HUES48 (cell line): ENCODE results near the gene ACTR1A.
"Not testable (repeated sequence)": the region's sequence is repeated elsewhere in the genome, so short reads cannot be mapped to it uniquely, and the experiment has no call there.

Experiments
- H3K27ac ChIP-seq: one replicate; pipeline ENCODE4 v1.7.0; 2013; ENCODE audit warnings: low read depth, low read length, inconsistent platforms
- H3K27me3 ChIP-seq: 2 replicates; pipeline ENCODE4 v1.6.1; 2013; ENCODE audit warnings: mild to moderate bottlenecking, low read length; ENCODE audit not compliant: control insufficient read depth, insufficient read depth
- H3K36me3 ChIP-seq: 2 replicates; pipeline ENCODE4 v1.6.1; 2013; ENCODE audit warnings: low read length; ENCODE audit not compliant: control insufficient read depth, insufficient read depth
- H3K4me1 ChIP-seq: 2 replicates; pipeline ENCODE4 v1.6.1; 2013; ENCODE audit warnings: mild to moderate bottlenecking, low read length; ENCODE audit not compliant: control insufficient read depth, insufficient read depth
- H3K4me3 ChIP-seq: 2 replicates; pipeline ENCODE4 v1.5.1; 2013; ENCODE audit warnings: mild to moderate bottlenecking, low read depth, low read length
- H3K9ac ChIP-seq: 2 replicates; pipeline ENCODE4 v1.6.1; 2013; ENCODE audit warnings: mild to moderate bottlenecking, low read depth, low read length, moderate library complexity
- H3K9me3 ChIP-seq: 2 replicates; pipeline ENCODE4 v1.6.1; 2013; ENCODE audit warnings: low read length; ENCODE audit not compliant: control insufficient read depth, insufficient read depth

The ACTR1A gene

DNA sequence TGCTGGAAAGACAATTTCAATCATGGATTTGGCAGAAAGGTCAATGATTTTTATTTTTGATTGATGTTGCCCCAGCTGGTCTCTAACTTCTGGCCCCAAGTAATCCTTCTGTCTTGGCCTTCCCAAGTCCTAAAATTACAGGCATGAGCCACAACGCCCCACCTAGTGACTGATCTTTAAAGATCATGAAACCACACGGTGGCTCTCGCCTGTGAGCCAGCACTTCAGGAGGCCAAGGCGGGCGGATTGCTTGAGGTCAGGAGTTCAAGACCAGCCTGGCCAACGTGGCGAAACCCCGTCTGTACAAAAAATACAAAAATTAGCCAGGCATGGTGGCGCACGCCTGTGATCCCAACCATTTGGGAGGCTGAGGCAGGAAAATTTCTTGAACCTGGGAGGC is 38.5 kb downstream of the ACTR1A start:
- Histone ChIP-seq H3K9ac (no peak overlapping the region), H3K36me3 (no peaks in the 10 kb centered on the region), H3K4me3 (no peak overlapping the region), H3K27ac (no peak overlapping the region), H3K27me3 (no peaks in the 10 kb centered on the region), H3K9me3 (no peaks in the 10 kb centered on the region), H3K4me1 (peaks cover 26% of the 10 kb centered on the region)

DNA sequence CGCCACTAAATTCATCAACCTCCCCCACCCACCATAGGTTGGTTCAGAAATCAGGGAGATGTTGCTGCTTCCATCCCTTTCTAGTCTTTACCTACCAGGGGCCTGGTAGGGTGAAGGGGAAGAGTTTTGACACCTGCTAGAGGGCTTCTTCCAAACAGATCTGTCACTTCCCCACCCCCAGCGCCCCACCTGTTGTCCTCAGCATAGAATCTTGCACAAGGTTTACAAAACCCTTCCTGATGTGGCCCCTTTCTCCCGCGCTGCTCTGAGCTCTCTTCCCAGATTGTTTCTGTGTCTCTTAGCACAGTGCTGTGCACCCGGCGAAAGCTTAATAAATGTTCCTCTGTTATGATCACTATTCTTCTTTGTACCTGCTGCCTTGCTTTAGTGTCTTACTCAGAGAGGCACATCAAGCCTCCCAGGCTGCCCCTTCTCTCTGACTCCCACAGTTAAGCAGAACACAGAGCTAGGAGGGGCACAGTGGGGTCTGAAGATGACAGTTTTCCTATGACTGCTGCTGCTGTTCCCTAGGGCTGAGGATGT is 39.9 kb downstream of the ACTR1A start:
- Histone ChIP-seq H3K36me3 (no peaks in the 10 kb centered on the region), H3K4me3 (peak overlapping the region; percentile 66), H3K27me3 (no peaks in the 10 kb centered on the region), H3K9ac (no peak overlapping the region), H3K4me1 (peaks cover 26% of the 10 kb centered on the region), H3K9me3 (no peaks in the 10 kb centered on the region), H3K27ac (no peak overlapping the region)

DNA sequence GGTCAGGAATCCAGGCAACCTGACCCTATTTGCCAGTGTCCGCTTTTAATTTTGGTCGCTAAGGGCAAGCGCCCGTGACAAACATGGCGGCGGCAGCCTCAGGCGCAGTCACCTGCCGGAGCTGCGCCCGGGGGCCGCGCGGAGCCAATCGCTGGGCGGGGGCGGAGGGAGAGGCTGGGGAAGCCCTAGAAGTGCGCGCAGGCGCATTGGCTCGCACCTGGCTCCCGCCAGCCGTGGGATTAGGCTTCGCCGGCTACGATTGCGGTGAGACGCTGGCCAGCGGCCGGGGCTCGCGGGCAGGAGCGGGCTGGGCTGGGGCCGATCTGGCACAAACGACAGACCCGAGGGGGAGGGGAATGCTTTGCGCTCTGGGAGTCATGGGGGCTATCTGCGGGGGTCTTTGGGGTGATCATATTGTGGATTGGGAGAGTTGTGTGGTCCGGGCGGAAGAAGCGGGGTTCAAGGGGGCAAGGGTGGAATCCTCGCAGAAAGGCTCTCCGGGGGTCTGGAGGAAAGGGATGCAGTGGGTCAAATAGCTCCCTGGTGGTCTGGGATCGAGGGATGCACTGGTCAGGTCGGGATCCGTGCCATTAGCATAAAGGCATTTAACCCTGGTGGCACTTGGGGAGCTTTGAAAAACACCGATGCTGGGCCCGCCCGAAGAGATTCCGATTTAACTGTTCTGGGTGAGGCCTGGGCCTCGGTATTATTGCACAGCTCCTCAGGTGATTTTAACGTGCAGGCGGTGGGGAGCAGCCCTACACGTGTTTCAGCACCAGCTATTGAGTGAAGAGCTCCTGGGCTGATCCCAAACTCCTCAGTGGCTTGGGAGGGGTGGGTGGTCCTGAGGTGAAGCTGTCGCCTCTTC is 41.1 kb downstream of the ACTR1A start:
- Histone ChIP-seq H3K27ac (peak overlapping the region; percentile 53), H3K4me3 (peak overlapping the region; percentile 66), H3K4me1 (peaks cover 28% of the 10 kb centered on the region)

DNA sequence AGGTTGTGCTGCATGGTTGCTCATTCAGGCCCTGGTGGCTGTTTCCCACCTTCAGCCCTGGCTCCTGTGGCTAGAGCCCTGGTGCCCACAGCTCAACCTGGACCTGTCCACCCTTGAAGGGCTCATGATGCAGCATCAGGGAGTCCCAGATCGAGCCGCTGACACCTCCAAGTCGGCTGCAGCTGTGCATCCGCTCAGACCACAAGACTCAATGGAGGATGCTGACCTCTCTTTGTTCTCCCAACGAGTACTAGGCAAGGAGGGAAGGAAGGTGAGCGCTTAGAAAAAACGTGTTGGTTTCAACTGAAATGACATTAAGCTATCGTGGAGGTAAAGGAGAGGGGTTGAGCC is 41.7 kb downstream of the ACTR1A start:
- Histone ChIP-seq H3K9me3 (no peaks in the 10 kb centered on the region), H3K27me3 (no peaks in the 10 kb centered on the region), H3K36me3 (peaks cover 8% of the 10 kb centered on the region), H3K9ac (peak overlapping the region; percentile 43), H3K27ac (peak overlapping the region; percentile 53), H3K4me1 (peaks cover 34% of the 10 kb centered on the region), H3K4me3 (peak overlapping the region; percentile 28; the same call in 1 of the 2 replicates)

More for the DNA sequence above, 41.1 kb downstream of the ACTR1A start:
- Histone ChIP-seq H3K9me3 (no peaks in the 10 kb centered on the region), H3K9ac (peak overlapping the region; percentile 43), H3K27me3 (no peaks in the 10 kb centered on the region), H3K36me3 (peaks cover 2% of the 10 kb centered on the region)

DNA sequence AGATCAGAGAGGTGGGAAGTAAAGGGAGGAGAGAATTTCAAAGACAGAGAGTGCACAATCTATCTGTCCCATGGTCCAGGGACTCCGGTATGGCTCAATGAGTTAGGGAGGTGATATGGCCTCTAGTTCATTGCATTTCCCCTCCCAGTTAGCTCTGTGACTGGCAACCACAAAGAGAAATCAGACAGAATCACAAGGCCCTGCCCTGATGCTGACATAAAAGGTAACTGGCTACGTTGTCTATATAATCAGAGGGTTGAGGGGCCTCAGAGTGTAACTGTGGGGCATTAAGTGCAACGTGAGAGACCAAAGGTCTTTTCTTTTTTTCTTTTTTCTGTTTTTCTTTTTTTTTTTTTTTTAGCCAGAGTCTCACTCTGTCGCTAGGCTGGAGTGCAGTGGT is 43.9 kb downstream of the ACTR1A start:
- no peaks in the 10 kb centered on the region for H3K9me3 ChIP-seq
- peaks cover 50% of the 10 kb centered on the region for H3K4me1 ChIP-seq
- no peak overlapping the region for H3K27ac ChIP-seq
- no peaks in the 10 kb centered on the region for H3K27me3 ChIP-seq
- no peak overlapping the region for H3K4me3 ChIP-seq
- H3K9ac ChIP-seq: no peak overlapping the region
- peaks cover 15% of the 10 kb centered on the region for H3K36me3 ChIP-seq

DNA sequence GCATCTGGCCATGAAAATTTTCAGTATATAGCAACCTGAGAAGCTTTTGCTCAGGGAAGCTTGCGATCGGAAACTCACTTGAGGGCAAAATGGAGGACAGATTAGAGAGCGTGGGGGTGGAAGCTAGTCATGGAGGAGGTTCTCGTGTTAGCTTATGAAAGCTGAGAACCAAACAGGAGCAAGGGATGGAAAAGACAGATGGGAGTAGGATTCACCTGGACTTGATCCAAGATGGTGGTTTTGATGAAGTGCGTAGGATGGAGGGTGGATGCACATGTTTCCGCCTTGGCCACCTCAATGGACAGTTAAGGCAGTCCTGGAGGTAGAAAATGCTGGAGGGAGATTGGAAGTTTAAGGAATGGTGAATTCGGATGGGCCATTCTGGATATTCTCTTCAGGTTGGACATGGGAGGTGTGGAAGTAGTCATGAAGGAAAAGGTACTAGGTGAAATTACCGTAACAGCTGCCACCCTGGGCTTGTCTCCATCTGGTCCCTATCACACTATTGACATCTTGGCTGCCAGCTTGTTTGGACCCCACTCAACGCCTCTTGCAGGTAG is 44.8 kb downstream of the ACTR1A start:
- no peak overlapping the region for H3K27ac ChIP-seq
- H3K9me3 ChIP-seq: no peaks in the 10 kb centered on the region
- H3K9ac ChIP-seq: no peak overlapping the region
- peaks cover 21% of the 10 kb centered on the region for H3K36me3 ChIP-seq
- peaks cover 52% of the 10 kb centered on the region for H3K4me1 ChIP-seq
- H3K4me3 ChIP-seq: no peak overlapping the region
- no peaks in the 10 kb centered on the region for H3K27me3 ChIP-seq

DNA sequence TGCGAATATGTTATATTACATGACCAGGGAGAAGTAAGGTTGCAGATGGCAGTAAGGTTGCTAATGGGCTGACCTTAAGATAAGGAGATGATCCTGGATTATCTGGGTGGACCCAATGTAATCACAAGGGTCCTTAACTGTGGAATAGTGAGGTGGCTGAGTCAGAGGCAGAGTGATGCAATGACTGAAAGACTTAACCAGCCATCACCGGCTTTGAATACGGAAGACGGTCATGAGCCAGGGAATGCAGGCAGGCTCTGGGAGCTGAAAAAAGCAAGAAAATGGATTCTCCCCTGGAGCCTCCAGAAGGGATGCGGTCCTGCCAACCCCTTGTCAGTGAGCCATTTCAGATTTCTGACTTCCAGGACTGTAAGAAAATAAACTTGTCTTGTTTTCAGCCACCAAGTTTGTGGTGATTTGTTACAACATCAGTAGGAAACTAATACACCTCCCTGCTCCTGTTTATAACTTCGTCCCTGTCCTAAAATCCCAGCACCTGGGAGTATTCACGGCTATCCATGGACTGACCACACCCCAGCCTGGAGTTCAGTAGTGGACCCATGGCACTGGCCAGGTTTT is 46.5 kb downstream of the ACTR1A start:
- Histone ChIP-seq H3K4me1 (peaks cover 53% of the 10 kb centered on the region), H3K9me3 (no peaks in the 10 kb centered on the region), H3K27ac (peak overlapping the region; percentile 84), H3K36me3 (peaks cover 25% of the 10 kb centered on the region), H3K4me3 (no peak overlapping the region), H3K27me3 (no peaks in the 10 kb centered on the region), H3K9ac (peak overlapping the region; percentile 41)

DNA sequence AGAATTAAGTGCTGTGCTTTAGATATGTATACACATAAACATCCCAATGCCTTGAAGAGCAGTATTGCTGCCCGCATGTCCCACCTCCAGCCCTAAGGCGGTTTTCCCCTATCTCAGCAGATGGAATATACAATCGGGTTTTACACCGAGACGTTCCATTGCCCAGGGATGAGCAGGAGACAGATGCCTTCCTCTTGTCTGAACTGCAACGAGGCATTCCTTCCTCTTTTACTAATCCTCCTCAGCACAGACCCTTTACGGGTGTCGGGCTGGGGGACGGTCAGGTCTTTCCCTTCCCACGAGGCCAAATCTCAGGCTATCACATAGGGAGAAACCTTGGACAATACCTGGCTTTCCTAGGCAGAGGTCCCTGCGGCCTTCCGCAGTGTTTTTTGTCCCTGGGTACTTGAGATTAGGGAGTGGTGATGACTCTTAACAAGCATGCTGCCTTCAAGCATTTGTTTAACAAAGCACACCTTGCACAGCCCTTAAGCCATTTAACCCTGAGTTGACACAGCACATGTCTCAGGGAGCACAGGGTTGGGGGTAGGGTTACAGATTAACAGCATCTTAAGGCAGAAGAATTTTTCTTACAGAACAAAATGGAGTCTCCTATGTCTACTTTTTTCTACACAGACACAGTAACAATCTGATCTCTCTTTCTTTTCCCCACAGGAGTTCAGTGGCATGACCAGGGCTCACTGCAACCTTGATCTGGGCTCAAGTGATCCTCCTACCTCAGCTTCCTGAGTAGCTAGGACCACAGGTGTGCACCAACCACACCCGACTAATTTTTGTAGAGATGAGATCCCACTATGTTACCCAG is 47.6 kb downstream of the ACTR1A start:
- Histone ChIP-seq H3K36me3 (peaks cover 25% of the 10 kb centered on the region), H3K27ac (peak overlapping the region; percentile 84), H3K9ac (peak overlapping the region; percentile 41), H3K4me1 (peaks cover 46% of the 10 kb centered on the region), H3K4me3 (peak overlapping the region; percentile 28; the same call in 1 of the 2 replicates)
- H3K27me3 ChIP-seq, H3K9me3 ChIP-seq: not testable (repeated sequence)

DNA sequence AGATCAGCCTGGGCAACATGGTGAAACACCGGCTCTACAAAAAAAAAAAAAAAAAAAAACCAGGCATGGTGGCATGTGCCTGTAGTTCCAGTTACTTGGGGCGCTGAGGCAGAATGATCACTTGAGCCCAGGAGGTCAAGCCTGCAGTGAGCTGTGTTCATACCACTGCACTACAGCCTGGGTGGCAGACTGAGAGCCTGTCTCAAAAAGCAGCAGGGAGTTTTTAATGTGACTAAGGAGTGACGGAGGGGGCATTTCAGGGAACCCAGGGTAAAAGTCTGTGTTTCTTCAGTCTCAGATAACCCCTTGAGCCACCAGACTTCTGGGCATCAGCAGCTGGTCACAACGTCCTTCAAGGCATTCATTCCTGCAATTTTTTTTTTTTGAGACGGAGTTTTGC is 49.0 kb downstream of the ACTR1A start:
- H3K4me1 ChIP-seq: peaks cover 50% of the 10 kb centered on the region
- peaks cover 25% of the 10 kb centered on the region for H3K36me3 ChIP-seq
- peak overlapping the region; percentile 28 for H3K27ac ChIP-seq
- H3K9ac ChIP-seq: no peak overlapping the region
- H3K9me3 ChIP-seq: no peaks in the 10 kb centered on the region
- no peaks in the 10 kb centered on the region for H3K27me3 ChIP-seq
- no peak overlapping the region for H3K4me3 ChIP-seq

DNA sequence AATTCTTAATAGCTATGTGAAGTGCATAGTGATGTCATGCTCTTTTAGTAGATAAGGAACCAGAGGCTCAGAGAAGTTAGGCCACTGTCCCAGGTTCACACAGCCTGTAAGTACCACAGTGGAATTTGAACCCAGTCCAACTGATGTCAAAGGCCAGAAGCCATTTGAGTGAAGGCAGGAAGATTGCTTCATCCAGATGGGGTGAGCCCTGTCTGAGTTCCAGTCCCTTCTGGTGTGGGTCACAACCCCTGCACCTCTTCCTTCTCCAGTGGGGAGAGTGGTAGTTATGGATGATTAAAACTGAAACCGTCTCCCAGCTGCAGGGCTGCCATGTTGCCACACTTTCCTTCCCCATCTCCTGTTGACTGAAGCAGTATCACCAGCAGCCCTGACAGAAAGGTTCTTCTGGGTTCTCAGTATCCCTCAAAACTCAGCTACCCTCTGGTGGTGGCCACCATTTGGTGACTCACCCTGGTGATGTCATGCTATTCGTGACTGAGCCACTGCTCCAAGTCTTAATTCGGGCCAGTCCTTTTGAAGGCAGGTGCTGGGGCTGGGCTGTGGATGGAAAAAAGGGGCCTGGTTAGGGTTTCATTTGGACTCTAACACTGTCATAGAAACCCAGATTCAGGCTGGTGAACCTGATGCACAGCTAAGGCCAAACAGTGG is 49.7 kb downstream of the ACTR1A start:
- H3K9ac ChIP-seq: no peak overlapping the region
- no peaks in the 10 kb centered on the region for H3K9me3 ChIP-seq
- no peak overlapping the region for H3K27ac ChIP-seq
- peaks cover 50% of the 10 kb centered on the region for H3K4me1 ChIP-seq
- H3K36me3 ChIP-seq: peaks cover 25% of the 10 kb centered on the region
- no peaks in the 10 kb centered on the region for H3K27me3 ChIP-seq
- H3K4me3 ChIP-seq: no peak overlapping the region
